ENCODE results near the gene CAPN7. TPM values are rescaled to one million over a fixed set of nuclear protein-coding genes. Genes with fewer than 3 reads are reported as not detected.

The CAPN7 gene
- total RNA-seq, 2 donors from 2014 or later: 32.6 to 41.2 TPM

GRCh38 chr3:15271785-15272381 lies 65.8 kb downstream of the CAPN7 start:
- Histone ChIP-seq H3K27me3 (ENCODE audit: control insufficient read depth, insufficient read depth, low read length, poor library complexity, severe bottlenecking) (no peaks in the 10 kb centered on the region), H3K9ac (ENCODE audit: extremely low read depth, low read length, poor library complexity, severe bottlenecking) (no peak overlapping the region), H3K4me1 (ENCODE audit: control insufficient read depth, insufficient read depth, low read length) (no peaks in the 10 kb centered on the region), H3K4me3 (ENCODE audit: low read length) (no peak overlapping the region), H3K27ac (ENCODE audit: low read depth, low read length) (no peak overlapping the region), H3K9me3 (ENCODE audit: control insufficient read depth, low read length) (no peaks in the 10 kb centered on the region), H3K36me3 (ENCODE audit: control insufficient read depth, insufficient read depth, low read length) (peaks cover 24% of the 10 kb centered on the region)
- no peak for TF ChIP-seq CTCF (conservative IDR thresholded peaks at IDR 0.05)
- H3K9me3 Mint-ChIP-seq: no peaks in the 10 kb centered on the region
- peaks cover 19% of the 10 kb centered on the region for H3K4me1 Mint-ChIP-seq
- 90 to 92% methylated on average over 7 to 14 of the region's 14 CpGs for WGBS, 2 experiments (ENCODE audit: insufficient coverage in 1 of 2, insufficient read length in 1 of 2)
- H3K27ac Mint-ChIP-seq: peak overlapping the region; percentile 44
- no peaks in the 10 kb centered on the region for H3K27me3 Mint-ChIP-seq (ENCODE audit: insufficient read depth)
- H3K36me3 Mint-ChIP-seq (ENCODE audit: low read depth): peaks cover 6% of the 10 kb centered on the region
- no peak overlapping the region for H3K4me3 Mint-ChIP-seq
- DNase-seq: peak; percentile 38

GRCh38 chr3:15272426-15273196 lies 66.6 kb downstream of the CAPN7 start:
- Mint-ChIP-seq H3K4me1 (peaks cover 20% of the 10 kb centered on the region), H3K27me3 (ENCODE audit: insufficient read depth) (no peaks in the 10 kb centered on the region), H3K27ac (peak overlapping the region; percentile 44), H3K9me3 (no peaks in the 10 kb centered on the region), H3K4me3 (no peak overlapping the region), H3K36me3 (ENCODE audit: low read depth) (peaks cover 6% of the 10 kb centered on the region)
- TF ChIP-seq CTCF (conservative IDR thresholded peaks at IDR 0.05): peak; percentile 75
- Histone ChIP-seq H3K9me3 (ENCODE audit: control insufficient read depth, low read length) (no peaks in the 10 kb centered on the region), H3K4me1 (ENCODE audit: control insufficient read depth, insufficient read depth, low read length) (no peaks in the 10 kb centered on the region), H3K4me3 (ENCODE audit: low read length) (no peak overlapping the region), H3K36me3 (ENCODE audit: control insufficient read depth, insufficient read depth, low read length) (peaks cover 16% of the 10 kb centered on the region), H3K27me3 (ENCODE audit: control insufficient read depth, insufficient read depth, low read length, poor library complexity, severe bottlenecking) (no peaks in the 10 kb centered on the region), H3K9ac (ENCODE audit: extremely low read depth, low read length, poor library complexity, severe bottlenecking) (no peak overlapping the region), H3K27ac (ENCODE audit: low read depth, low read length) (no peak overlapping the region)
- WGBS, 2 experiments (ENCODE audit: insufficient coverage in 1 of 2, insufficient read length in 1 of 2): 79 to 92% methylated on average over 3 to 7 of the region's 7 CpGs
- peak; percentile 78 for DNase-seq

GRCh38 chr3:15273227-15273626 lies 67.2 kb downstream of the CAPN7 start:
- no peak overlapping the region for H3K4me3 ChIP-seq (ENCODE audit: low read length)
- Mint-ChIP-seq H3K27ac (no peak overlapping the region), H3K4me1 (peaks cover 22% of the 10 kb centered on the region), H3K9me3 (no peaks in the 10 kb centered on the region), H3K27me3 (ENCODE audit: insufficient read depth) (no peaks in the 10 kb centered on the region), H3K4me3 (no peak overlapping the region), H3K36me3 (ENCODE audit: low read depth) (peaks cover 6% of the 10 kb centered on the region)
- peaks cover 15% of the 10 kb centered on the region for H3K36me3 ChIP-seq (ENCODE audit: control insufficient read depth, insufficient read depth, low read length)
- H3K27ac ChIP-seq (ENCODE audit: low read depth, low read length): no peak overlapping the region
- peak; percentile 9 for TF ChIP-seq CTCF (conservative IDR thresholded peaks at IDR 0.05)
- no peaks in the 10 kb centered on the region for H3K9me3 ChIP-seq (ENCODE audit: control insufficient read depth, low read length)
- 94 to 96% methylated on average over 4 to 5 of the region's 5 CpGs for WGBS, 2 experiments (ENCODE audit: insufficient coverage in 1 of 2, insufficient read length in 1 of 2)
- H3K4me1 ChIP-seq (ENCODE audit: control insufficient read depth, insufficient read depth, low read length): no peaks in the 10 kb centered on the region
- no peaks in the 10 kb centered on the region for H3K27me3 ChIP-seq (ENCODE audit: control insufficient read depth, insufficient read depth, low read length, poor library complexity, severe bottlenecking)
- DNase-seq: peak; percentile 18
- no peak overlapping the region for H3K9ac ChIP-seq (ENCODE audit: extremely low read depth, low read length, poor library complexity, severe bottlenecking)
